Measurements from ENCODE around the gene ISX.

GRCh38 chr22:35032571-35032970 lies 33.4 kb upstream of the ISX start:
- TF ChIP-seq, protein P1, sequence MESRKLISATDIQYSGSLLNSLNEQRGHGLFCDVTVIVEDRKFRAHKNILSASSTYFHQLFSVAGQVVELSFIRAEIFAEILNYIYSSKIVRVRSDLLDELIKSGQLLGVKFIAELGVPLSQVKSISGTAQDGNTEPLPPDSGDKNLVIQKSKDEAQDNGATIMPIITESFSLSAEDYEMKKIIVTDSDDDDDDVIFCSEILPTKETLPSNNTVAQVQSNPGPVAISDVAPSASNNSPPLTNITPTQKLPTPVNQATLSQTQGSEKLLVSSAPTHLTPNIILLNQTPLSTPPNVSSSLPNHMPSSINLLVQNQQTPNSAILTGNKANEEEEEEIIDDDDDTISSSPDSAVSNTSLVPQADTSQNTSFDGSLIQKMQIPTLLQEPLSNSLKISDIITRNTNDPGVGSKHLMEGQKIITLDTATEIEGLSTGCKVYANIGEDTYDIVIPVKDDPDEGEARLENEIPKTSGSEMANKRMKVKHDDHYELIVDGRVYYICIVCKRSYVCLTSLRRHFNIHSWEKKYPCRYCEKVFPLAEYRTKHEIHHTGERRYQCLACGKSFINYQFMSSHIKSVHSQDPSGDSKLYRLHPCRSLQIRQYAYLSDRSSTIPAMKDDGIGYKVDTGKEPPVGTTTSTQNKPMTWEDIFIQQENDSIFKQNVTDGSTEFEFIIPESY (IDR thresholded peaks at IDR 0.05), result no peak
- TF ChIP-seq CTCF (IDR thresholded peaks at IDR 0.05 in 2 of 3, conservative IDR thresholded peaks at IDR 0.05 in 1 of 3; ENCODE audit: control insufficient read depth in 2 of 3, extremely low read depth in 1 of 3, insufficient read depth in 1 of 3, low read depth in 3 of 3, low read length in 3 of 3) (no peak), BMI1 (IDR thresholded peaks at IDR 0.05; ENCODE audit: borderline replicate concordance) (no peak), IKZF1 (conservative IDR thresholded peaks at IDR 0.05) (no peak), EP300 (IDR thresholded peaks at IDR 0.05; ENCODE audit: borderline replicate concordance in 1 of 2, control insufficient read depth in 1 of 2, low read depth in 2 of 2, low read length in 2 of 2) (no peak), HCFC1 (IDR thresholded peaks at IDR 0.05; ENCODE audit: low read length) (no peak), GABPA (IDR thresholded peaks at IDR 0.05; ENCODE audit: low read depth) (no peak), CUX1 (IDR thresholded peaks at IDR 0.05; ENCODE audit: insufficient replicate concordance, low read depth, low read length) (no peak)

Measured in GM12878 (cell line).